HepG2 (cell line): ENCODE measurements around the gene NAPB. TPM values are rescaled to one million over a fixed set of nuclear protein-coding genes. Genes with fewer than 3 reads are reported as not detected.

Source experiments
- ATAC-seq: fragments of 200-7000 bp; cut with Tn5 transposase; 3 replicates; pipeline ENCODE4 v1.9.1; 2020; ENCODE audit warnings: mild to moderate bottlenecking, moderate library complexity
- BruUV-seq: library from RNA; stranded (reverse); fragments of 400-500 nt; replicated peaks from 2 replicates; lab custom pipeline; 2021; lab: Mats Ljungman, UMichigan
- CTCF ChIA-PET: fragments of 300-600 bp; formaldehyde crosslinking; extraction: SDS; loops from one replicate; lab custom pipeline; 2021; ENCODE audit warnings: low total read pairs, inconsistent platforms, low intra/inter-chr PET ratio; lab: Yijun Ruan, JAX
- POLR2A ChIA-PET: fragments of 350-600 bp; sonication (Branson Sonifier 250); formaldehyde crosslinking; loops from one replicate; lab custom pipeline; 2020; ENCODE audit warnings: antibody characterized with exemption, inconsistent platforms; lab: Yijun Ruan, JAX
- DNase-seq: peaks from one replicate; pipeline ENCODE4 v3.0.0-alpha.2; 2015; ENCODE audit warnings: low spot score
- FAIRE-seq: peaks from 3 replicates; lab custom pipeline; 2011; peaks lifted over from hg19 to GRCh38; lab: Jason Lieb, UNC
- H2AFZ ChIP-seq: one replicate; pipeline ENCODE4 v1.6.1; 2011; ENCODE audit warnings: low read length, inconsistent platforms
- H3K27ac ChIP-seq: fragments of 300-600 bp; 3 replicates; pipeline ENCODE4 v1.8.0; 2011; ENCODE audit warnings: mixed run types, mild to moderate bottlenecking, mixed read lengths, low read length, inconsistent platforms; ENCODE audit not compliant: insufficient read depth; ENCODE audit errors: extremely low read length
- H3K27me3 ChIP-seq, 2 experiments: fragments of 200-600 bp in 1 of 2; 2 replicates in 1 of 2; 3 replicates in 1 of 2; pipeline versions ENCODE4 v1.6.0 to v1.8.0; 2011; ENCODE audit warnings: low read length in 2 of 2, mild to moderate bottlenecking in 2 of 2, moderate library complexity in 2 of 2, inconsistent platforms in 1 of 2; ENCODE audit not compliant: insufficient read depth in 2 of 2, control insufficient read depth in 1 of 2
- H3K36me3 ChIP-seq, 2 experiments: fragments of 200-600 bp in 1 of 2; replicated peaks in 1 of 2; 2 replicates in 1 of 2; 3 replicates in 1 of 2; pipeline versions ENCODE4 v1.5.1 to v1.8.0; 2011; ENCODE audit warnings: low read length in 2 of 2, inconsistent platforms in 1 of 2; ENCODE audit not compliant: insufficient read depth in 2 of 2, control insufficient read depth in 1 of 2
- H3K4me1 ChIP-seq: 2 replicates; pipeline ENCODE4 v1.5.1; 2012; ENCODE audit warnings: low read length, inconsistent platforms; ENCODE audit not compliant: insufficient read depth
- H3K4me2 ChIP-seq: 2 replicates; pipeline ENCODE4 v1.6.0; 2011; ENCODE audit warnings: low read depth, low read length, inconsistent platforms
- H3K4me3 ChIP-seq, 3 experiments: fragments of 200-600 bp in 1 of 3; sonication (generic), shearing (Covaris generic) in 1 of 3; replicated peaks in 1 of 3; 2 replicates each; pipeline ENCODE4 v1.5.1; 2011 to 2016; ENCODE audit warnings: low read length in 3 of 3, inconsistent platforms in 2 of 3, low read depth in 2 of 3, mild to moderate bottlenecking in 2 of 3, control low read depth in 1 of 3, mixed read lengths in 1 of 3; ENCODE audit not compliant: insufficient read depth in 1 of 3
- H3K79me2 ChIP-seq: one replicate; pipeline ENCODE4 v1.6.1; 2011; ENCODE audit warnings: low read length, inconsistent platforms; ENCODE audit not compliant: insufficient read depth
- H3K9ac ChIP-seq: 2 replicates; pipeline ENCODE4 v1.6.0; 2011; ENCODE audit warnings: mild to moderate bottlenecking, low read depth, low read length, inconsistent platforms; ENCODE audit not compliant: insufficient read depth
- H3K9me3 ChIP-seq: 2 replicates; pipeline ENCODE4 v1.5.1; 2012; ENCODE audit warnings: mild to moderate bottlenecking, low read length
- H4K20me1 ChIP-seq: 2 replicates; pipeline ENCODE4 v1.6.0; 2011; ENCODE audit warnings: inconsistent platforms, mild to moderate bottlenecking, low read length, moderate library complexity; ENCODE audit not compliant: insufficient read depth
- ARID2 ChIP-seq: sonication (generic); formaldehyde crosslinking; IDR thresholded peaks from 2 replicates; pipeline ENCODE4 v1.8.1; 2022; ENCODE audit warnings: mild to moderate bottlenecking, missing genetic modification reagents, borderline replicate concordance
- CREB3 ChIP-seq: sonication (generic); formaldehyde crosslinking; IDR thresholded peaks from 2 replicates; pipeline ENCODE4 v1.5.0; 2020; ENCODE audit warnings: missing genetic modification reagents
- EZH2 ChIP-seq: conservative IDR thresholded peaks from 2 replicates; pipeline ENCODE4 v1.6.1; 2012; ENCODE audit warnings: mild to moderate bottlenecking, low read depth, low read length, moderate library complexity
- FOSL1 ChIP-seq: sonication (generic); formaldehyde crosslinking; IDR thresholded peaks from 2 replicates; pipeline ENCODE4 v1.9.0; 2021; ENCODE audit warnings: missing genetic modification reagents, borderline replicate concordance
- FOXA3 ChIP-seq: IDR thresholded peaks from 2 replicates; pipeline ENCODE4 v1.6.1; 2016; ENCODE audit warnings: missing genetic modification reagents, missing compliant biosample characterization
- HINFP ChIP-seq: sonication (generic); formaldehyde crosslinking; IDR thresholded peaks from 2 replicates; pipeline ENCODE4 v1.4.0; 2020; ENCODE audit warnings: low read depth, mild to moderate bottlenecking, missing genetic modification reagents
- KDM6A ChIP-seq: IDR thresholded peaks from 2 replicates; pipeline ENCODE4 v1.6.1; 2016; ENCODE audit warnings: low read depth
- KMT2A ChIP-seq: sonication (generic); formaldehyde crosslinking; IDR thresholded peaks from 2 replicates; pipeline ENCODE4 v1.4.0; 2020; ENCODE audit warnings: missing genetic modification reagents
- MIER3 ChIP-seq: IDR thresholded peaks from 2 replicates; pipeline ENCODE4 v1.6.1; 2016; ENCODE audit warnings: missing compliant biosample characterization, borderline replicate concordance
- MTA1 ChIP-seq: sonication (generic); formaldehyde crosslinking; IDR thresholded peaks from 2 replicates; pipeline ENCODE4 v1.4.0; 2020; ENCODE audit warnings: missing genetic modification reagents, mild to moderate bottlenecking, borderline replicate concordance
- MTA3 ChIP-seq: sonication (generic); formaldehyde crosslinking; IDR thresholded peaks from 2 replicates; pipeline ENCODE4 v1.4.0; 2020; ENCODE audit warnings: missing genetic modification reagents
- RFXAP ChIP-seq: sonication (generic); formaldehyde crosslinking; IDR thresholded peaks from 2 replicates; pipeline ENCODE4 v1.4.0; 2020; ENCODE audit warnings: missing genetic modification reagents, borderline replicate concordance
- U2AF1 ChIP-seq: fragments of 200-400 bp; formaldehyde crosslinking; optimal IDR thresholded peaks from 2 replicates; pipeline ENCODE3; 2017; ENCODE audit warnings: mild to moderate bottlenecking, low read depth, low read length
- ZBTB20 ChIP-seq: sonication (generic); formaldehyde crosslinking; IDR thresholded peaks from 2 replicates; pipeline ENCODE4 v1.8.1; 2023; ENCODE audit warnings: missing genetic modification reagents, low read depth, mild to moderate bottlenecking, borderline replicate concordance
- ZNF205 ChIP-seq: IDR thresholded peaks from 2 replicates; pipeline ENCODE4 v1.6.1; 2018; ENCODE audit warnings: missing biosample characterization, missing genetic modification reagents
- ZNF282 ChIP-seq: fragments of 450-650 bp; IDR thresholded peaks from 2 replicates; pipeline ENCODE4 v1.6.1; 2018; ENCODE audit not compliant: partially characterized antibody
- ZNF607 ChIP-seq: sonication (generic); formaldehyde crosslinking; IDR thresholded peaks from 2 replicates; pipeline ENCODE4 v1.5.1; 2020; ENCODE audit warnings: missing genetic modification reagents, mild to moderate bottlenecking, borderline replicate concordance
- ZNF704 ChIP-seq: sonication (generic); formaldehyde crosslinking; IDR thresholded peaks from 2 replicates; pipeline ENCODE4 v1.8.1; 2023; ENCODE audit warnings: mild to moderate bottlenecking, inconsistent platforms, moderate library complexity, missing genetic modification reagents, borderline replicate concordance
- ZNF788 ChIP-seq: sonication (generic); formaldehyde crosslinking; IDR thresholded peaks from 2 replicates; pipeline ENCODE4 v1.5.0; 2020; ENCODE audit warnings: mild to moderate bottlenecking, missing genetic modification reagents, borderline replicate concordance
- ZNF839 ChIP-seq: sonication (generic); formaldehyde crosslinking; IDR thresholded peaks from 2 replicates; pipeline ENCODE4 v1.4.0; 2020; ENCODE audit warnings: missing genetic modification reagents, mild to moderate bottlenecking, borderline replicate concordance
- ZSCAN21 ChIP-seq: sonication (generic); formaldehyde crosslinking; IDR thresholded peaks from 2 replicates; pipeline ENCODE4 v1.8.0; 2022; ENCODE audit warnings: mild to moderate bottlenecking, missing genetic modification reagents, moderate library complexity, borderline replicate concordance
- WGBS: methylation state at CpG from one replicate; pipeline ENCODE4 v1.1.6; 2017; ENCODE audit warnings: low lambda C conversion rate; 5-methylcytosine and 5-hydroxymethylcytosine counted together
- in situ Hi-C: cut with HindIII; loops from 2 replicates; pipeline ENCODE4 v1.10.0; 2017; ENCODE audit warnings: low pct_unique_long_range_greater_than_20kb; ENCODE audit not compliant: extremely low pct_ligation_motif_present
- intact Hi-C: fragments of 100-400 bp; cut with micrococcal nuclease; formaldehyde crosslinking; loops from one replicate; pipeline ENCODE4 v1.10.0; 2022; ENCODE audit not compliant: unreplicated experiment
- polyA plus RNA-seq, 8 experiments: library from polyadenylated mRNA; depleted of rRNA in 3 of 8; stranded (reverse) in 7 of 8; unstranded in 1 of 8; fragments of >200 nt; fragmentation: Illumina TruSeq in 4 of 8; extraction: Trizol in 4 of 8; gene quantifications; 2 replicates each; pipeline versions ENCODE4 v1.2.1 to v1.2.3, GENCODE V29; 2011 to 2016; ENCODE audit warnings: low read depth in 4 of 8, missing spikeins in 1 of 8, mixed read lengths in 1 of 8; ENCODE audit not compliant: insufficient read depth in 1 of 8
- total RNA-seq, 5 experiments: library from RNA; depleted of rRNA; stranded (reverse); fragments of >200 nt; fragmentation: Illumina TruSeq; extraction: Trizol; gene quantifications; 2 replicates each; pipeline ENCODE4 v1.2.3, GENCODE V29; 2016; ENCODE audit warnings: low read depth in 1 of 5
- TF ChIP-seq, protein P1 (sequence below): sonication (generic); formaldehyde crosslinking; IDR thresholded peaks from 2 replicates; pipeline ENCODE4 v1.5.0; 2020; ENCODE audit warnings: missing genetic modification reagents

NAPB gene
- total and polyA plus RNA-seq, 2 of the 13 experiments (the other 11 are each of a cell fraction or from before 2014, with no cell fraction given): 15.2 to 16.1 TPM

DNA sequence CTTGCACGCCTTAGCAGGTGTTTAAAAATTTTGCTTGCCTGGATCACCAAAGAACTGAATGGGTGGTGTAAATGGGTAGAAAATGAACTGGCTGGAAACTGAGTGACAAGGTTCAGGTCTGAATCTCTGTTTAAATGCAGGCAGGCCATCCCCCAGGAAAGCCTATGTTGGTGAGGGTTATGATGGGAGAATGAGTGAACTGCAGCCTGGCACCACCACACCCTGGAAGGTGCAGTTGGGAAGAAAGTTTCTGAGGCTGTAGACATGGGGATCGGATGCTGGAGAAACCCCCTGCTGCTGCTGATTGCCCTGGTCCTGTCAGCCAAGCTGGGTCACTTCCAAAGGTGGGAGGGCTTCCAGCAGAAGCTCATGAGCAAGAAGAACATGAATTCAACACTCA is 18.7 kb upstream of the NAPB start (continued):
- TF ChIP-seq ZSCAN21: no peak
- TF ChIP-seq ZNF282: no peak
- TF ChIP-seq, protein P1, sequence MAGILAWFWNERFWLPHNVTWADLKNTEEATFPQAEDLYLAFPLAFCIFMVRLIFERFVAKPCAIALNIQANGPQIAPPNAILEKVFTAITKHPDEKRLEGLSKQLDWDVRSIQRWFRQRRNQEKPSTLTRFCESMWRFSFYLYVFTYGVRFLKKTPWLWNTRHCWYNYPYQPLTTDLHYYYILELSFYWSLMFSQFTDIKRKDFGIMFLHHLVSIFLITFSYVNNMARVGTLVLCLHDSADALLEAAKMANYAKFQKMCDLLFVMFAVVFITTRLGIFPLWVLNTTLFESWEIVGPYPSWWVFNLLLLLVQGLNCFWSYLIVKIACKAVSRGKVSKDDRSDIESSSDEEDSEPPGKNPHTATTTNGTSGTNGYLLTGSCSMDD (CRISPR knock-in tag): no peak
- no peak for TF ChIP-seq HINFP (CRISPR knock-in tag)
- TF ChIP-seq ZNF704 (CRISPR knock-in tag): no peak
- no peak for TF ChIP-seq MIER3 (CRISPR knock-in tag)
- no peak for TF ChIP-seq ZNF839 (CRISPR knock-in tag)

GRCh38 chr20:23438661-23439060 is 17.4 kb upstream of the NAPB start:
- Histone ChIP-seq H3K9ac (no peak overlapping the region), H3K4me2 (no peak overlapping the region), H3K4me3 (no peak overlapping the region), H3K9me3 (no peaks in the 10 kb centered on the region), H3K79me2 (no peaks in the 10 kb centered on the region), H3K27me3 (peaks cover 0 to 3% of the 10 kb centered on the region in 2 experiments; a peak in 1 of 5 replicates), H3K36me3 (no peaks in the 10 kb centered on the region), H2AFZ (no peak overlapping the region), H3K27ac (no peak overlapping the region), H4K20me1 (no peaks in the 10 kb centered on the region), H3K4me1 (peaks cover 39% of the 10 kb centered on the region)
- no peak for FAIRE-seq
- BruUV-seq: no TSS peak
- POLR2A ChIA-PET: no interaction called here
- ATAC-seq: no peak
- CTCF ChIA-PET: no interaction called here
- in situ Hi-C loops (no loop called here), intact Hi-C loops (no loop called here)
- DNase-seq: no peak
- WGBS: 74% methylated on average over 5 of the region's 5 CpGs
- TF ChIP-seq ZBTB20 (CRISPR knock-in tag) (no peak), ZNF788 (CRISPR knock-in tag) (no peak), ZNF607 (CRISPR knock-in tag) (no peak), MTA3 (no peak), KDM6A (CRISPR knock-in tag) (no peak), RFXAP (CRISPR knock-in tag) (no peak), FOSL1 (CRISPR knock-in tag) (no peak), U2AF1 (no peak), ZNF205 (no peak), KMT2A (CRISPR knock-in tag) (no peak), CREB3 (CRISPR knock-in tag) (no peak), ARID2 (CRISPR knock-in tag) (no peak), EZH2 (no peak), MTA1 (CRISPR knock-in tag) (no peak), FOXA3 (no peak)
